Upper lobe of left lung (tissue), 6 donors: ENCODE measurements around the gene SCLY. TPM values are rescaled to one million over a fixed set of nuclear protein-coding genes. Genes with fewer than 3 reads are reported as not detected.
A peak's percentile ranks its signal among the peaks of the same experiment; 100 is the strongest.

Experiments used
- ATAC-seq, 2 donors: fragments of 200-7000 bp; cut with Tn5 transposase; one replicate each; pipeline ENCODE4 v1.9.1; 2022; ENCODE audit warnings: mild to moderate bottlenecking in 2 of 2, moderate library complexity in 2 of 2; ENCODE audit not compliant: low FRiP score in 2 of 2
- DNase-seq, 2 donors: peaks; one replicate each; pipeline ENCODE4 v3.0.0-alpha.2; 2019 to 2020
- H3K27ac ChIP-seq, 4 donors: fragments of 200-600 bp; sonication (generic); one replicate each; pipeline ENCODE4 v1.5.1; 2016 to 2019
- H3K27me3 ChIP-seq, 4 donors: fragments of 200-600 bp; sonication (generic); one replicate each; pipeline ENCODE4 v1.5.1; 2017 to 2019
- H3K36me3 ChIP-seq, 4 donors: fragments of 200-600 bp; sonication (generic); one replicate each; pipeline ENCODE4 v1.5.1; 2016 to 2019
- H3K4me1 ChIP-seq, 4 donors: fragments of 200-600 bp; sonication (generic); one replicate each; pipeline ENCODE4 v1.5.1; 2018 to 2019
- H3K4me3 ChIP-seq, 4 donors: fragments of 200-600 bp; sonication (generic); one replicate each; pipeline ENCODE4 v1.5.1; 2017 to 2019; ENCODE audit warnings: mild to moderate bottlenecking in 2 of 4, moderate library complexity in 1 of 4
- H3K9me3 ChIP-seq, 4 donors: fragments of 200-600 bp; sonication (generic); one replicate each; pipeline ENCODE4 v1.5.1; 2018 to 2019
- EP300 ChIP-seq, 4 donors: sonication (generic); formaldehyde crosslinking; IDR thresholded peaks; one replicate each; pipeline ENCODE4 v1.5.1; 2017; ENCODE audit warnings: antibody characterized with exemption in 4 of 4, control low read depth in 2 of 4
- POLR2A ChIP-seq, 4 donors: fragments of 450-650 bp; IDR thresholded peaks; one replicate each; pipeline ENCODE4 v1.5.1; 2016 to 2017; ENCODE audit warnings: antibody characterized with exemption in 4 of 4, mild to moderate bottlenecking in 2 of 4
- POLR2AphosphoS5 ChIP-seq, 2 donors: sonication (generic); formaldehyde crosslinking; IDR thresholded peaks; one replicate each; pipeline ENCODE4 v1.5.1; 2017; ENCODE audit warnings: antibody characterized with exemption in 2 of 2
- WGBS, 2 donors: methylation state at CpG; one replicate each; pipeline ENCODE4 v1.1.5; 2017 to 2018; 5-methylcytosine and 5-hydroxymethylcytosine counted together
- total RNA-seq, 6 donors: library from RNA; depleted of rRNA in 4 of 6; stranded (reverse); fragments of >200 nt in 4 of 6; gene quantifications; one replicate each; pipeline versions ENCODE4 v1.1.0 to v1.2.1, GENCODE V29; 2016 to 2021
- TF ChIP-seq, protein P1 (sequence below), 6 experiments: fragments of 450-650 bp in 4 of 6; fragments of 200-600 bp in 2 of 6; sonication (generic) in 2 of 6; IDR thresholded peaks; one replicate each; pipeline ENCODE4 v1.5.1; 2016 to 2019; ENCODE audit warnings: antibody characterized with exemption in 6 of 6
- donor health status: DM: no; HTN: no; CAD: no; lungs with moderate emphysema.
- donor health status: DM: no; HTN: yes; CAD: no; lungs with severe emphysema.

Gene SCLY
- total RNA-seq, 6 donors from 2014 or later = 9.4 to 19.9 (median 11.1) TPM

DNA sequence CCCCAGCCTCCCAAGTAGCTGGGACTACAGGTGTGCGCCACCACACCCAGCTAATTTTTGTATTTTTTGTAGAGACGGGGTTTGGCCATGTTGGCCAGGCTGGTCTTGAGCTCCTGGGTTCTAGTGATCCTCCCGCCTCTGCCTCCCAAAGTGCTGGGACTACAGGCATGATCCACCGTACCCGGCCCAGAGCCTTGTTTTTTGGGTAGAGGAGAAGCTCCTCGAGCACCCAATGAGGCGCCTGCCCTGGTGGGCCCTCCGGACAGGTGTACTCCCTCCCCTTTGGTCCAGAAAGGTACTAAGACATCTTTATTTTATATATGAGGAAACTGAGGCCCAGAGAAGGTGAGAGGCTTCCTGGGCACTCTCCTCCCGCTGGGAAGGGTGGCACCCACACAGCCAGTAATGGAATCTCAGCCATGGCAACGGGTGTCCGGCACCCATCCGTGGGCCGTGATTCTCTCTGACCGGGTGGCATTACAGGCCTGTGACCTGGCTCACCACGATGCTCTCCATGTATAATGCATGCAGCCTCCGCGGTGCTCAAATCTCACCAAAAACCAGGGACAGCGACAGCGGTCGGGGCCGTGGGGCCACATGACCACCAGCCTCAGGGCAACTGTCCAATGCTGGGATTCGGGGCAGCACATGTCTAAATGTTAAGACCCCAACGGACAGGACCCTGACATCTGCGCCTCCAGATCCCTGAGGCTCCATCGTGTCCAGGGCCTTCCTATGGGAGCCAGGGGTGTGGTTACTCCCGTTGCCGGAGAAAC is 60.9 kb downstream of the SCLY start:
- WGBS, 2 donors = 86 to 92% methylated on average over 22 to 27 of the region's 27 CpGs
- H3K4me1 ChIP-seq = no peaks in the 10 kb centered on the region
- no peaks in the 10 kb centered on the region for H3K36me3 ChIP-seq
- no peak for ATAC-seq
- H3K27me3 ChIP-seq = no peaks in the 10 kb centered on the region
- TF ChIP-seq, protein P1, sequence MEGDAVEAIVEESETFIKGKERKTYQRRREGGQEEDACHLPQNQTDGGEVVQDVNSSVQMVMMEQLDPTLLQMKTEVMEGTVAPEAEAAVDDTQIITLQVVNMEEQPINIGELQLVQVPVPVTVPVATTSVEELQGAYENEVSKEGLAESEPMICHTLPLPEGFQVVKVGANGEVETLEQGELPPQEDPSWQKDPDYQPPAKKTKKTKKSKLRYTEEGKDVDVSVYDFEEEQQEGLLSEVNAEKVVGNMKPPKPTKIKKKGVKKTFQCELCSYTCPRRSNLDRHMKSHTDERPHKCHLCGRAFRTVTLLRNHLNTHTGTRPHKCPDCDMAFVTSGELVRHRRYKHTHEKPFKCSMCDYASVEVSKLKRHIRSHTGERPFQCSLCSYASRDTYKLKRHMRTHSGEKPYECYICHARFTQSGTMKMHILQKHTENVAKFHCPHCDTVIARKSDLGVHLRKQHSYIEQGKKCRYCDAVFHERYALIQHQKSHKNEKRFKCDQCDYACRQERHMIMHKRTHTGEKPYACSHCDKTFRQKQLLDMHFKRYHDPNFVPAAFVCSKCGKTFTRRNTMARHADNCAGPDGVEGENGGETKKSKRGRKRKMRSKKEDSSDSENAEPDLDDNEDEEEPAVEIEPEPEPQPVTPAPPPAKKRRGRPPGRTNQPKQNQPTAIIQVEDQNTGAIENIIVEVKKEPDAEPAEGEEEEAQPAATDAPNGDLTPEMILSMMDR (IDR thresholded peaks at IDR 0.05) = no peak
- no peak for TF ChIP-seq POLR2A (IDR thresholded peaks at IDR 0.05)
- no peak for TF ChIP-seq POLR2AphosphoS5 (IDR thresholded peaks at IDR 0.05)
- no peak for TF ChIP-seq EP300 (IDR thresholded peaks at IDR 0.05)
- H3K4me3 ChIP-seq = no peak overlapping the region
- no peak overlapping the region for H3K27ac ChIP-seq
- H3K9me3 ChIP-seq = no peaks in the 10 kb centered on the region
- DNase-seq = peak in 1 of 2 donors; percentile 61

DNA sequence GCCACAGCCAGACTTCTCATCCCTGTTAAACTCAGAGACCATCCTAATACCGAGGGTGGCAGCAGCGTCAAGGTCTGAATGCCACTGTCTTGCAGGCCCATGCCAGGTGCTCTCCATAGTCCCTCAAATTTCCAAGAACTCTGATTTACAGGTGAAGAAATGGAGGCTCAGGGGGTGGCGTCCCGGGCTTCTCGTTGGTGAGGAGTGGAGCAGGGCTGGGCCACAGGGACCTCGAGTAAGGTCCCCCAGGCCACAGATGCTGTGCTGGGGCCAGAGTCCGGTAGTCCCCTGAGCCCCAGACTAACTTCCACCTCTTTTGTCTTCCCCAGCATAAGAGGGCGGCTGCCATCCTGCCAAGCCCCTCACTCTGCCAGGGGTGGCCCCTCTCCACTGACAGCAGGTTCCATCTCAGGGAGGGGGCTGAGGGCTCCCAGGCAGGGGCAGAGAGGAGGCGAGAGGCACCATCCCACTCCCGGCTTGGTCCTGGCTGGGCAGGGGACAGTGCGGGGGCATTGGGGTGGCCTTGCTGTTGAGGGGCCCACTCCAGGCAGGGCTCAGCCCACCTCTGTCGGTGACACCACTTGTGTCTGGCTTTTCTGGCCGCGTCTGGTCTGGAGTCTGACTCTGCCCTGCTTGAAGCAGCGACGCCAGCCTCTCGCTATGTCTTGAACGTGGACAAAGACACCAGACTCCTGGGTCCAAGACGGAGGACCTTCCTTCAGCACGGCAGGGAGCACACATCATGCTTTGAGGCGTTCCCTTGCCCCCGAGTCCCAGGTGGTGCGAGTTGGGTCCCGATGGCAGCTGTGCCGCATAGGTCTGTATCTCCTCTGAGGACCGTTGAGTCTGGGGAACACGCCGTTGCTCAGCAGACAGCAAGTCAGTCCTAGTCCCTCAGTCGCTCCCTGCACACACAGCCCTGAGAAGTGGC is 61.8 kb downstream of the SCLY start:
- 85 to 96% methylated on average over 4 to 28 of the region's 29 CpGs for WGBS, 2 donors
- peak in 1 of 2 donors; percentile 58 for DNase-seq
- Histone ChIP-seq H3K4me3 (no peak overlapping the region), H3K27ac (no peak overlapping the region), H3K36me3 (no peaks in the 10 kb centered on the region), H3K9me3 (no peaks in the 10 kb centered on the region), H3K27me3 (no peaks in the 10 kb centered on the region), H3K4me1 (peaks cover 0 to 7% (median 3%) of the 10 kb centered on the region in 4 donors)
- ATAC-seq = no peak
- TF ChIP-seq POLR2A (IDR thresholded peaks at IDR 0.05) (no peak), EP300 (IDR thresholded peaks at IDR 0.05) (no peak), POLR2AphosphoS5 (IDR thresholded peaks at IDR 0.05) (no peak)
- TF ChIP-seq, protein P1 (IDR thresholded peaks at IDR 0.05) = no peak

DNA sequence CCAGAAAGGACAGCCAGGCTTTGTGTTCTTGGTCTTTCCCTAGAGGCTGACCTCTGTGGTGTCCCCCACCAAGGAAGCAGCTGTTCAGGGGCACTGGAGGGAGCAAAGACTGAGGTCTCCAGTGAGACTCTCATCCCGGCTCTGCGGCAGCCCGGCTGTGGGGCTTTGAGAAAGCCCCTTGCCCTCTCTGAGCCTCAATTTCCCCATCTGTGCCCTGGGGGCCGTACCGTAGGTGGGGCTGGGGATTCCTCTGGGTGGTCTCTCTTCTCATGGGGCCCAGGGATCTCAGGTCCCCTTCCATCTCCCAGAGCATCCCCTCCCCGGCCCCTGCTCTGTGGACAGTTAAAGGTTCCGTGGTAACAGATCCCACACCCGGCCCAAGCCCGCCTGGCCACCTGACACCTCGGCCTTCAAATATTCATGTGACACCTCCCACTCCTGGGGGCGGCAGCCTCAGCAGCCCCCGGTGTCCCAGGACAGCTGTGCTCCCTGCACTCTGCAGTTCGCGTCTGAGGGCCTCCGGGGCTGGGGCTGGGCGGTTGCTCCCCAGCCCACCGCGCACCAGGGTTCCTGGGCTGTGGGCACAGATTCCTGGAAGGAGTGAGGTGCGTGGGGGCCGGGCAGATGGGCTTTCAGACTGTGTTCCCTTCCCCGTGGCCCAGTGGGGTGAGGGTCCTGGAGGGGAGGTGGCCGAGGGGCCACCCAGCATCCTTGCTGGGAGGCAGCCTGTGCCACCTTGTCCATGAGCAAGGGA is 62.6 kb downstream of the SCLY start:
- no peak overlapping the region for H3K27ac ChIP-seq
- TF ChIP-seq, protein P1 (IDR thresholded peaks at IDR 0.05) = no peak
- TF ChIP-seq POLR2A (IDR thresholded peaks at IDR 0.05) (no peak), EP300 (IDR thresholded peaks at IDR 0.05) (no peak), POLR2AphosphoS5 (IDR thresholded peaks at IDR 0.05) (no peak)
- H3K4me3 ChIP-seq = no peak overlapping the region
- no peaks in the 10 kb centered on the region for H3K27me3 ChIP-seq
- no peak for ATAC-seq
- DNase-seq = peak in 1 of 2 donors; percentile 70
- no peaks in the 10 kb centered on the region for H3K36me3 ChIP-seq
- no peaks in the 10 kb centered on the region for H3K9me3 ChIP-seq
- H3K4me1 ChIP-seq = peaks cover 0 to 7% (median 3%) of the 10 kb centered on the region in 4 donors
- 77 to 79% methylated on average over 11 to 22 of the region's 22 CpGs for WGBS, 2 donors

DNA sequence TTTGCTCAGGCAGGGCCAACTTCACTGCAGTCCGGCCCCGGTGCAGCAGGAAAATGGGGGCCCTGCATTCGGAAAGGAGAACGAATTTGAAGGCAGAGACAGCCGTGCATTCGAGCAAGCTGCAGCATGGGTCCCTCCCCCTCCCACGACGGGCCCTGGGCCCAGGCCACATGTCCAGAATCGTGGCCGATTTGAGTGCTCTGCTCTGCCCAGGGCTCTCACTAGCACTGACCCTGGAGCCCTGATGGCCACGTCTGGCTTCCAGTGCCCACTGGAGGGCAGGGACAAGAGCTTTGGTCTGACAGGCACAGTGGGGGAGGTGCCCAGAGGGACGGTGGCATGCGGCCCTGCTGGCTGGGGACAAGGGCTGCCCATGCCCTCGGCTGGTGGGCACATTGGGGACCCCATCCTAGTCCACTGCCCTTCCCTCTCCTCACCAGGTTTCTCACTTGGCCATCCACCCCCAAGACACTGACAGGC is 63.2 kb downstream of the SCLY start:
- no peak overlapping the region for H3K27ac ChIP-seq
- peaks cover 0 to 7% (median 3%) of the 10 kb centered on the region in 4 donors for H3K4me1 ChIP-seq
- ATAC-seq = no peak
- WGBS, 2 donors = 75 to 78% methylated on average over 6 to 14 of the region's 14 CpGs
- peak in 1 of 2 donors; percentile 58 for DNase-seq
- no peaks in the 10 kb centered on the region for H3K27me3 ChIP-seq
- TF ChIP-seq POLR2AphosphoS5 (IDR thresholded peaks at IDR 0.05) = no peak
- TF ChIP-seq POLR2A (IDR thresholded peaks at IDR 0.05) = no peak
- TF ChIP-seq, protein P1 (IDR thresholded peaks at IDR 0.05) = no peak
- TF ChIP-seq EP300 (IDR thresholded peaks at IDR 0.05) = no peak
- no peaks in the 10 kb centered on the region for H3K36me3 ChIP-seq
- no peaks in the 10 kb centered on the region for H3K9me3 ChIP-seq
- no peak overlapping the region for H3K4me3 ChIP-seq
